NCI-H146 (cell line): ENCODE measurements around the gene MYL1.

Experiments
- DNase-seq: peaks from one replicate; lab custom pipeline; 2025; lab: John Stamatoyannopoulos, UW

MYL1 gene

GRCh38 chr2:210315015-210315788 is at the start of gene MYL1:
Gene MYL1 (minus strand): TSS chr2:210315174. CDS start chr2:210315042, 132 bp downstream.
- no peak for DNase-seq

GRCh38 chr2:210363876-210364275 is 48.9 kb upstream of the MYL1 start:
- no peak for DNase-seq

- peak; percentile 69 for DNase-seq
Measured at GRCh38 chr2:210363261-210363660, 48.3 kb upstream of the MYL1 start.

GRCh38 chr2:210360412-210360811 is 45.4 kb upstream of the MYL1 start:
- DNase-seq = no peak

- no peak for DNase-seq
Measured at GRCh38 chr2:210356944-210357343, 42.0 kb upstream of the MYL1 start.

- no peak for DNase-seq
Measured at GRCh38 chr2:210337159-210337558, 22.2 kb upstream of the MYL1 start.

- DNase-seq = no peak
Measured at GRCh38 chr2:210324906-210325305, 9.9 kb upstream of the MYL1 start.

GRCh38 chr2:210324458-210324857 is 9.5 kb upstream of the MYL1 start:
- DNase-seq = no peak

GRCh38 chr2:210323003-210323402 is 8.0 kb upstream of the MYL1 start:
- DNase-seq = no peak

DNA sequence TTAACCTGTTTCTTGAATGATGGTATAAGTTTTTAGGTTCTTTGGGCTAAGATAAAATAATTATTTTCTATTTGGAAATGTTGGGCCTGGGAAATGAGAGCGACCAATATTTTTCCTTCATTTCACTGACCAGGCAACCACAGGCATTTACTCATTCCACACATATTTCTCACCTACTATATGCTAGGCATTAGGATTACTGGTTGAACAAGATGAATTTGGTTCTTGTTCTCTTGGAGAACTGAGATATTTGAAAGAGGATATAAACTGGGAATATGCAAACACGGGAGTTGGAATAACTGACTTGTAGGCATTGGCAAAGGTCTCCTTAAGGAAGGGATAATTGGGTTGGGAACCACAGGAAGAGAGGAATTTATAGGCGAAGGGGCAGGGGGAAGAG is 3.9 kb upstream of the MYL1 start:
- DNase-seq = no peak

DNA sequence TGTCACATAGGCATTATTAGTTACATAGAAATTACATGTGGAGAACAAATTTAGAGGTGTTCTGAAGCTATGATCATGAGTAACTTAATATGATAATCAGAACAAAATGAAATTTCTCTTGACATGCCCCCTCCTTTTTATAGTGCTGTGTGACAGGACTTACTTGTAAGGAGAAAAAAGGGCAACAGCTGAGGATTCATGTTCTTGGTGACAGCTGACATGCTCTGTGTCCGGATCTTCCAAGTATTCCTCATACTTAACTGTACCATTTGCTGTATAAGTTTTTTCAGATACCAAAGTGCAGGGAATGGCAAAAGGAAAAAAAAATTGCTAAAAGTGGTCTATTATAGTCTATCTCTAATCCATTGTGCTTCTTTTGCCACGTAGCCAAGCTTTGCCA is 3.5 kb upstream of the MYL1 start:
- no peak for DNase-seq

- DNase-seq = no peak
Measured at GRCh38 chr2:210310550-210310949, 4.4 kb downstream of the MYL1 start.

GRCh38 chr2:210309548-210310233 is 5.3 kb downstream of the MYL1 start:
- DNase-seq = peak; percentile 2

- no peak for DNase-seq
Measured at GRCh38 chr2:210303498-210303897, 11.5 kb downstream of the MYL1 start.

- no peak for DNase-seq
Measured at GRCh38 chr2:210302326-210302725, 12.6 kb downstream of the MYL1 start.

DNA sequence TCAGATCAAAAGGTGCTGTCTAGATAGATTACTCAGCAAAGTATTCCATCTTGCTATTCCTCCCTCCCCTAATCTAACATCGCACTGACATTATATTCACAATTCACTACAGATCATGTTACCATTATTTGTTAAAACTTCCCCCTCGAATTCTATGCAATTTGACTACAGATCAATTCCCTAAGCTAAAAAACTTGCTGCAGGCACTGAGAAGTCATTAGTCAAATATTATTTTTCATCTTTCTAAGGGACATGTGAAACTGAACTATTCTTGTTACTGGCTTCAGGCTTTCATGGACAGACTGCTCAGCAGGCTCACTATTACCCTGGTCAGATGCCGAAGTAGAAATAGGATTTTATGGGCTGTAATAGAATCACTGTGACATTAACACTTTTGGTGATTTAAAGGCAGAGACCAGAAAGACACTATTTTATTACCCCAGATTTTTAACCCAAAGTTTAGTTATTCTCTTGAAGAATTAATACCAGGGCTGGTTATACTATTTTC is 15.1 kb downstream of the MYL1 start:
- DNase-seq = no peak

- no peak for DNase-seq
Measured at GRCh38 chr2:210288408-210288807, 26.6 kb downstream of the MYL1 start.

DNA sequence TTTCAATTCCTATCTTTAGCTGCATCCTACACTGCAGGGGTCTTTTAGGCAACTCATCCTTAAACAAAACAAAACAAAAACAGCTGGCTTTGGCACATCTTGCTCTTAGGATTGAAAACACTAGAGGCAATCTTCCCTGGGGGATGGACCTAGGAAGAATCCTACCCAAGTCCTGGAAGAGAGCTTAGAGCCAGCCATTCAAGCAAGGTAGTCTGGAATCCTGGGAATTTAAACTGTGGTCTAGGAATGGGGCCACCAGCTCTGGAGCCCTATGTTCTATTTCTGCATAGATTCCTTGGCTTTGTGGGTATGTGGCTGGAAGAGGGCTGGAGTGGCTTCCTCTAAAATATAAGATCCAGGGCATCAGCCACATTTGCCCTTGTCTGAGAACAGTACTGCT is 27.7 kb downstream of the MYL1 start:
- DNase-seq = no peak

DNA sequence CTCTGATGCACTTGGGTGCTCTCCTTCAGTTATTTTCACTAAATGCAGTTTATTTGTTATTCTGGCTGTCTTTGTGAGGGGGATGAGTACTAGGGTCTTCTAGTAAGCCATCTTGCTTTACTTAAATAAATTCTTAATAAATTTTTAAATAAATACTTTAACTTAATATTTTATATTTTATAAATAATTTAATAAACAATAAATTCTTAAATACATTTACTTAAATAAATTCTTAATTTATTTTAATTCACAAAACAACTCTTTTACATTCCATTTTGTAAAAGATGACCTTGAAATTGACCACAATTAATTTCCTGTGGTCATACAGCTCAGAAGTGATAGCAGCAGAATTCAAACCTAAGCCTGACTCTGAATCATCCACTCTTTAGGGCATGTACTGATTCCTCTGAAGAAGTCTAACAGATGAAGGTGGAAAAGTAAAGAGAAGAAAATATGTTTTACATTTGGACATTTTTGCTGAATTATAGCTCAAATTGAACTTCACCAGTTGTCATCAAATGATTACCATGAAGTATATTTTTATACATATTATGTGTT is 28.8 kb downstream of the MYL1 start:
- no peak for DNase-seq

GRCh38 chr2:210277133-210277532 is 37.8 kb downstream of the MYL1 start:
- DNase-seq = no peak

- no peak for DNase-seq
Measured at GRCh38 chr2:210271300-210271699, 43.7 kb downstream of the MYL1 start.

GRCh38 chr2:210269148-210269547 is 45.8 kb downstream of the MYL1 start:
- no peak for DNase-seq

- no peak for DNase-seq
Measured at GRCh38 chr2:210268281-210268680, 46.7 kb downstream of the MYL1 start.
